ENCODE results near the gene RTL5.

RTL5 gene

DNA sequence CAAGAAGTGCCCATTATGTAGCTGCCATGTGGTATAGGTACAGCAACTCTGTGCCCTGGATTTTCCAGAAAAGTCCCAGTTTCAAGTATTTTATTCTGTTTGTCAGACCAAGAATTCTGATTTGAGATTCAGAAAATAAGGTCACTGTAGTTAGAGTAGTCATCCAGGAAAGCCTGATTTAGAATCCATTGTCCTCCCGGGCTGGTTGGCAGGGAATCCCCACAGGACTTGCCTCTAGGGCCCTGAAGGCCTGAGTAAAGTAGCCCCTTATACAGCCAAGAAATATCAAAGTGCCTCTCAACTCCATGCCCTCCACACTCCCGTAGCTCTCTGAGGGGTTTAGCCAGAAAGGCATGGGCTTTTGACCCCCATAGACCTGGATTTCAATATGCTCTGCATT lies 36.3 kb downstream of the RTL5 start:
- DNase-seq (ENCODE audit: low spot score) = no peak
- TF ChIP-seq, protein P1, sequence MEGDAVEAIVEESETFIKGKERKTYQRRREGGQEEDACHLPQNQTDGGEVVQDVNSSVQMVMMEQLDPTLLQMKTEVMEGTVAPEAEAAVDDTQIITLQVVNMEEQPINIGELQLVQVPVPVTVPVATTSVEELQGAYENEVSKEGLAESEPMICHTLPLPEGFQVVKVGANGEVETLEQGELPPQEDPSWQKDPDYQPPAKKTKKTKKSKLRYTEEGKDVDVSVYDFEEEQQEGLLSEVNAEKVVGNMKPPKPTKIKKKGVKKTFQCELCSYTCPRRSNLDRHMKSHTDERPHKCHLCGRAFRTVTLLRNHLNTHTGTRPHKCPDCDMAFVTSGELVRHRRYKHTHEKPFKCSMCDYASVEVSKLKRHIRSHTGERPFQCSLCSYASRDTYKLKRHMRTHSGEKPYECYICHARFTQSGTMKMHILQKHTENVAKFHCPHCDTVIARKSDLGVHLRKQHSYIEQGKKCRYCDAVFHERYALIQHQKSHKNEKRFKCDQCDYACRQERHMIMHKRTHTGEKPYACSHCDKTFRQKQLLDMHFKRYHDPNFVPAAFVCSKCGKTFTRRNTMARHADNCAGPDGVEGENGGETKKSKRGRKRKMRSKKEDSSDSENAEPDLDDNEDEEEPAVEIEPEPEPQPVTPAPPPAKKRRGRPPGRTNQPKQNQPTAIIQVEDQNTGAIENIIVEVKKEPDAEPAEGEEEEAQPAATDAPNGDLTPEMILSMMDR (conservative IDR thresholded peaks at IDR 0.05; ENCODE audit: low read depth) = no peak
- ChIA-PET POLR2A (ENCODE audit: low non-redundant PET) (no interaction called here), CTCF (no interaction called here)
- H3K27ac ChIP-seq = no peak overlapping the region

DNA sequence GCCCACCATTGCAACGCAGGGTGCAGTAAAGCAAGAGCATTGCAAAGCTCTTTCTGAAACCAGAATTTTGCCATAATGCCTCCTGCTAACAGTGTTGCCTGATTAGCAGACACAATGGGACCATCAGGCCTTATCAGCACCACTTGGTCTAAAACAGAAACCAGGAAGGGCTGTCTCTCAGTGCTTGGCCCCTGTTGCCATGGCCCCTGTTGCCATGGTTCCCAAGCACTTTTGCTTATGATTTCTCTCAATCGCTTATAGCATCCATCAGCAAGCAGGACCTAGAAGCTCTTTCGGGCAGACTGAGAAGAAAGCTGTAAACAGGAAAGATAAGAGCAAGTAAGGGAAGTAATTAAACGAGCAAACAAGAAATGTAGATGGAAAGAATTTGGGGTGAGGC lies 36.8 kb downstream of the RTL5 start:
- TF ChIP-seq, protein P1 (conservative IDR thresholded peaks at IDR 0.05; ENCODE audit: low read depth) = no peak
- POLR2A ChIA-PET (ENCODE audit: low non-redundant PET) = no interaction called here
- H3K27ac ChIP-seq = no peak overlapping the region
- CTCF ChIA-PET = no interaction called here
- DNase-seq (ENCODE audit: low spot score) = no peak

DNA sequence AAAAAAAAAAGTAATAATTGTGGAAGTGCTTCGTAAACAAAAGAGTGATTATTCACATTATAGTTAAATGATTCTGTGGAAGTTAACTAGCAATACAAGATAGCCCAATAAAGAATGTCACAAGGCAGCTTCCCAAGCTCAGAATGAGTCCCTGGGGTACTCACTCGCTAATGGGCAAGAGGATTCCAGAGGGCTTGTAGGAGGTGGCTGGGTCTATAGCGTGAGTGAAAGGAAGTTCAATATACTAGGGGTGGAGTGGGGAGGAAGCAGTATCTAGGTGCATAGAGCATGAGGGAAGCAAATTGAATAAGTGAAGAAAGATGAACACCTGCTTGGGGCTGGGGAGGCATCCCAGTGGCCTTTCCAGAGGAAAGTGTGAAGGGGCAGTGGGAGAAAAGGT lies 42.5 kb downstream of the RTL5 start:
- ChIA-PET POLR2A (ENCODE audit: low non-redundant PET) (no interaction called here), CTCF (no interaction called here)

DNA sequence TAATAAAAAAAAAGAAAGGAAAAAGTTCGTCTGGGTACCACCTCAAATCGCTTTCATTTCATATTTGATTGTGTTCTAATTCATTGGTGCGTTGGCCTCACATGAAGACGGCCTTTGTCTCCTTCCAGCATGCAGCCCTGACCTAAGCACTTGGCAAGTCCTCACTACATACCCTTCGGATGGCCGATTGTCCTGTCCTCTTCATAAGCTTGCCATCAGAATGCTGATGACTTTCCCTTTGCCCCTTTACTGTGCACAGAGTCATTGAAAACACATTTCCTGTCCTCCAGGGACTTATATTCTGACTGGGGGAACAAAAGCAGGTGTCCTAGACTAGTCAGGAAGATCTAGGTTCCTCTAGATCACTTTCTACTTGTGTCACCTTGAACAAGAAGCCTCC lies 43.0 kb downstream of the RTL5 start:
- H3K27ac ChIP-seq = no peak overlapping the region
- no peak for DNase-seq (ENCODE audit: low spot score)
- CTCF ChIA-PET = no interaction called here
- POLR2A ChIA-PET (ENCODE audit: low non-redundant PET) = no interaction called here
- TF ChIP-seq, protein P1 (conservative IDR thresholded peaks at IDR 0.05; ENCODE audit: low read depth) = no peak

More for the DNA sequence above, 42.5 kb downstream of the RTL5 start:
- no peak overlapping the region for H3K27ac ChIP-seq
- no peak for DNase-seq (ENCODE audit: low spot score)
- TF ChIP-seq, protein P1 (conservative IDR thresholded peaks at IDR 0.05; ENCODE audit: low read depth) = no peak

DNA sequence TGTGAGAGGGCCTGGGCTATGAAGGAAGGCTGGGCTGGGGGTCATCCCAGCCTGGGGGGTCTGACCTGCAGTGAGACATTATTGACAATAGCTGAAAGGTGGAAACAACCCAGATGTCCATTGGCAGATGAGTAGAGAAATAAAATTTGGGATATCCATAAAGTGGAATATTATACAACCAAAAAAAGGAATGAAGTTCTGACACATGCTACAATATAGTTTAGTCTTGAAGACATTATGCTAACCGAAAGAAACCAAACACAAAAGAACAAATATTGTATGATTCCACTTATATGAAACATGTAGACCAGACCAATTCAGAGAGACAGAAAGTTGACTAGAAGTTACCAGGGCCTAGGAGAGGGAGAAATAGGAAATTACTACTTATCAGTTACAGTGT lies 44.7 kb downstream of the RTL5 start:
- TF ChIP-seq, protein P1 (conservative IDR thresholded peaks at IDR 0.05; ENCODE audit: low read depth) = no peak
- CTCF ChIA-PET = no interaction called here
- POLR2A ChIA-PET (ENCODE audit: low non-redundant PET) = no interaction called here
- DNase-seq (ENCODE audit: low spot score) = no peak
- H3K27ac ChIP-seq = no peak overlapping the region

DNA sequence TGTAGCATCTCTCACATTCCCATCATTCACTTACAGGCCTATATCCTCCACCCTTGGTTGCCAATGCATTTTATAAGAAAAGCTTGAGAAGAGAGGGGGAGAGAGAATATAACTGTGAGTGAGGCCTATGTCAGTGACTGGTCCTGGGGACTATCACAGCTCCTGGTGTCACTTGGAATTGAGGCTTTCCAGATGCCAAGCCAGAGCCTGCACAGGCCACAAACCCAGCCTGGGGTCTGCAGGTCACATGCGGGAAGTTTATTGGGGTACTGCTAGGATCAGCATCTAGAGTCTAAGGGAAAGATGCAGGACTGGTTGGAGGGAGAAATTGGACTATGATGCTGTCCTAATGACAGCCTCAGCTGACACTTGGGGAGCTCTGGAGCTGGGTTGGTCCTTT lies 47.6 kb downstream of the RTL5 start:
- H3K27ac ChIP-seq = no peak overlapping the region
- ChIA-PET POLR2A (ENCODE audit: low non-redundant PET) (no interaction called here), CTCF (interaction anchor here (0.7 kb wide), 1 partner anchor 112 kb away, joined by 3 read pairs; no protein-coding TSS in a partner anchor)
- DNase-seq (ENCODE audit: low spot score) = no peak
- TF ChIP-seq, protein P1 (conservative IDR thresholded peaks at IDR 0.05; ENCODE audit: low read depth) = no peak

DNA sequence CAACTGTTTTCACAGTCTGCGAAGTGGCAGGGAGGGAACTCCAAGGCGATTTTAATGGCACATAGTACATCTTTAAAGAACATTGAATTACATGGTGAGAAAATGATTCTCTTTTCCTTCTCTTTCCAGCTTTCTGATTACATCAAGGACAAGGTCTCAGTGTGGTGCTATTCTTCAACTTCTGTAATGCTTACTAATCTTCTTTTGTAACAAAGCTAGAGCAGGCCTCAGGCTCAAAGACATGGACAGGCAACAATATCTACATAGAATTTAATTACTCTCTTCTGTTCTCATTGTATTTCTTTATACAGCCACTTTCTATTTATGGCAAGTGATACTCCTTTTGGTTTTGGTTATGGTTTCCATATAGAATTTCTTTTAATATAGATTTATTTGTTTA lies 48.4 kb downstream of the RTL5 start:
- no peak overlapping the region for H3K27ac ChIP-seq
- DNase-seq (ENCODE audit: low spot score) = no peak
- ChIA-PET CTCF (interaction anchor here (0.5 kb wide), 1 partner anchor 65 kb away, joined by 3 read pairs; no protein-coding TSS in a partner anchor), POLR2A (ENCODE audit: low non-redundant PET) (no interaction called here)
- TF ChIP-seq, protein P1 (conservative IDR thresholded peaks at IDR 0.05; ENCODE audit: low read depth) = no peak
